Retinal pigment epithelial cell (primary cell): ENCODE data around the gene HSPA4.
A peak's percentile ranks its signal among the peaks of the same experiment; 100 is the strongest.
"Not testable (repeated sequence)": the region's sequence is repeated elsewhere in the genome, so short reads cannot be mapped to it uniquely, and the experiment has no call there.

Experiments used
- DNase-seq: peaks from one replicate; pipeline ENCODE4 v3.0.0-alpha.2; 2010; ENCODE audit warnings: low read depth
- H3K4me3 ChIP-seq: 2 replicates; pipeline ENCODE4 v1.5.1; 2011; ENCODE audit warnings: mild to moderate bottlenecking, low read length, control low read depth, moderate library complexity
- TF ChIP-seq, protein P1 (sequence below): conservative IDR thresholded peaks from 2 replicates; pipeline ENCODE4 v1.5.1; 2011; ENCODE audit warnings: low read depth, low read length, control low read depth, inconsistent platforms

HSPA4 gene

DNA sequence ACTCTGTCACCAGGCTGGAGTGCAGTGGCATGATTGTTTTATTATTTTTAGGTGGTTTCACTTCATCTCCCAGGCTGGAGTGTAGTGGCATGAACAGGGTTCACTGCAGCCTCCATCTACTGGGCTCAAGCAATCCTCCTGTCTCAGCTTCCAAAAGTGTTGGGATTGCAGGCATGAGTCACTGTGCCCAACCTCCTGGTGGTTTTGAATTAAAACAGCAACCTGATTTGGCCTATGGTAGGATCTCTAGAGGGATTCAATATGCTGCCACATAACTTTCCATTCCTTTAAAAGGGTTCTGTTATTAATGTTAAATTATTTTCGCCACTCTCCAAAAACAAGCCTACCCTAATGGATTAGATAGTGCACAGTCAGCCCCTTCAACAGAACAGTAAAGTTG lies 9.9 kb upstream of the HSPA4 start:
- no peak overlapping the region for H3K4me3 ChIP-seq
- no peak for DNase-seq
- TF ChIP-seq, protein P1, sequence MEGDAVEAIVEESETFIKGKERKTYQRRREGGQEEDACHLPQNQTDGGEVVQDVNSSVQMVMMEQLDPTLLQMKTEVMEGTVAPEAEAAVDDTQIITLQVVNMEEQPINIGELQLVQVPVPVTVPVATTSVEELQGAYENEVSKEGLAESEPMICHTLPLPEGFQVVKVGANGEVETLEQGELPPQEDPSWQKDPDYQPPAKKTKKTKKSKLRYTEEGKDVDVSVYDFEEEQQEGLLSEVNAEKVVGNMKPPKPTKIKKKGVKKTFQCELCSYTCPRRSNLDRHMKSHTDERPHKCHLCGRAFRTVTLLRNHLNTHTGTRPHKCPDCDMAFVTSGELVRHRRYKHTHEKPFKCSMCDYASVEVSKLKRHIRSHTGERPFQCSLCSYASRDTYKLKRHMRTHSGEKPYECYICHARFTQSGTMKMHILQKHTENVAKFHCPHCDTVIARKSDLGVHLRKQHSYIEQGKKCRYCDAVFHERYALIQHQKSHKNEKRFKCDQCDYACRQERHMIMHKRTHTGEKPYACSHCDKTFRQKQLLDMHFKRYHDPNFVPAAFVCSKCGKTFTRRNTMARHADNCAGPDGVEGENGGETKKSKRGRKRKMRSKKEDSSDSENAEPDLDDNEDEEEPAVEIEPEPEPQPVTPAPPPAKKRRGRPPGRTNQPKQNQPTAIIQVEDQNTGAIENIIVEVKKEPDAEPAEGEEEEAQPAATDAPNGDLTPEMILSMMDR = no peak

DNA sequence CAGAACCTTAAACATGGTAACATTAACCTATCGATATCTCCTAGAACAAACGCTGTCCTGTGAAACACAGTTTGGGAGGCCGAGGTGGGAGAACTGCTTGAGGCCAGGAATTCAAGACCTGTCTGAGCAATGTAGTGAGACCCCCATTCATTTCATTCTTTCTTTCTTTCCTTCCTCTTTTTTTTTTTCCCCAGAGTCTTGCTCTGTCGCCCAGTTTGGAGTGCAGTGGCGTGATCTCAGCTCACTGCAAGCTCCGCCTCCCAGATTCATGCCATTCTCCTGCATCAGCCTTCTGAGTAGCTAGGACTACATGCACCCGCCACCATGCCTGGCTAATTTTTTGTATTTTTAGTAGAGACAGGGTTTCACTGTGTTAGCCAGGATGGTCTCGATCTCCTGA lies 5.3 kb upstream of the HSPA4 start:
- not testable (repeated sequence) for DNase-seq, H3K4me3 ChIP-seq

DNA sequence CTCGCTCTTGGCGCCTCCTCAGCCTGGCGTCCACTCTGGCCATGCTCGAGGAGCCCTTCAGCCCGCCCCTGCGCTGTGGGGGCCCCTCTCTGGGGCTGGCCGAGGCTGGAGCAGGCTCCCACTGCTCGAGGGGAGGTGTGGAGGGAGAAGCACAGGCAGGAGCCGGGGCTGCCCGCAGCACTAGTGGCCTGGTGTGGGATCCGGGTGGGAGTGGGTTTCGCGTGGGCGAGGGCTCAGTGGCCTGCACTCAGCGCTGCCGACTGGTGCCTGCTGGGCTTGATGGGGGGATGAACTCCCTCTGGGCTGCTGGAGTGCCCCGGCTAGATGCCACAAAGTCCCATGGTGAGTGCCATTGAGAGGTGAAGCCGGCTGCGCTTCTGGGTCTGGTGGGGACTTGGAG lies 4.4 kb upstream of the HSPA4 start:
- DNase-seq = no peak
- TF ChIP-seq, protein P1 = no peak
- H3K4me3 ChIP-seq = no peak overlapping the region

DNA sequence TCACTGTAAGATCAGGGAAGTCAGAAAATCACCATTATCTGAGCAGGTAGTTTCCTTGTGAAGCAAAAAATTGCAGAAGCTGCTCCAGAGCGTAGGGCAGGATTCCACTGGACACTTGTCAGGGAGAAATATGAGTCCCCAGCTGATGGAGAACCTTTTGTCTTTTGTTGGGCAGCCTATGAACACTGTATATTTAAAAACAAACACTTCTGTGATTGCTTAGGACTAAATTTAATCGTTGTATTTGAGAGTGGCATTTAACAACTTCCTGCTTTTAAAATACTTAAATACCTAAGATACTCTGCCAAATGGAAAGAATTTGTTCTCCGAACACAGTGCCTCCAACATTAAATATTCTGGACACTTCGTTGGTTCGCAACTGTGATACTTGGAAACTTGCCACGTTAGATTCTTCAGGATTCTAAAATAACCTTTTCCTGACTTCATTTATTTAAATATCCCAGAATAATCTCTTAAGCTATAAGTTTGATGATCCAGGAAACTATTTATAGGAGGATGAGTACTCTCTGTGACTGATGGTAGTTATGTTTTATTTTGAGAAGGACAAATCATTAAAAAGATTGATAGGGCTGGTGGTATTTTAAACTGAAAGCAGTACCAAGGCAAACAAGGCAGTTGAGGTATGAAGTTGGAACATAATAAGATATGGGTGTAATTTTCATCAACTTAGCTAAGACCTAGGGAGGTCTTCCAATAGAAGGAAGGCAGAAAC lies 2.7 kb upstream of the HSPA4 start:
- peak overlapping the region; percentile 5 for H3K4me3 ChIP-seq
- TF ChIP-seq, protein P1 = no peak
- no peak for DNase-seq

DNA sequence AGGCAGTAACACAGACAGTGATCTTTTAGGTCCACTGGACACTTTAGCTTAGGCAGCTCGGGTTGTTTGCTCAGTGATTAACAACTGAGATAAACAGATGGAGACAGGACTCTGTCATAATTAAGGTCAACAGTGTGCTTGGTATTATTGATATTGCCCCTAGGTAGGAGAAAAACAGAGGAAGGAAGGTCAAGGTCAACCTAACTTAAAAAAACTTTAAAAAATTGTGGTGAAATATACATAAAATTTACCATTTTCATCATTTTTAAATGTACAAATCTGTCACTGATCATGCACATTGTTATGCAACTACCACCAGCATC lies 2.1 kb upstream of the HSPA4 start:
- no peak for DNase-seq
- TF ChIP-seq, protein P1 = no peak
- H3K4me3 ChIP-seq = no peak overlapping the region

DNA sequence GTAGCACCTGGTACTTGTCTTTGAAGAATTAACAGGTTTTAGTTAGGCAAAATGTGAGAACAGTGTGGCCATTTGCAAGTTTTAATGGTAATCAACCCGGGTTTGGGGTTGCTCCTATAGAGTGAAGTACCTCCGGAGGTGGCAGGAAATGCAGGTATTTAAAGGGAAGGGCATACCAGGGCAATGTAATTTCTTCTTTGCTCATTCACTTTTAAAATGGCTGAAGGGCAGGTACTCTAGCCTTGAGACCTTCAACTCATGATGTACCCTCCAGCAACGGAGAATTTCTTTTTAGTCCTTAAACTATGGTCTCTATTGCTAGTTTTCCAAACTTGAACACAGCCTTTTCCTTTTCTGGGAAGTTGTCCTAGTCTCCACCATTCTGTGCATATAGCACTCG lies 1.3 kb upstream of the HSPA4 start:
- no peak for DNase-seq

DNA sequence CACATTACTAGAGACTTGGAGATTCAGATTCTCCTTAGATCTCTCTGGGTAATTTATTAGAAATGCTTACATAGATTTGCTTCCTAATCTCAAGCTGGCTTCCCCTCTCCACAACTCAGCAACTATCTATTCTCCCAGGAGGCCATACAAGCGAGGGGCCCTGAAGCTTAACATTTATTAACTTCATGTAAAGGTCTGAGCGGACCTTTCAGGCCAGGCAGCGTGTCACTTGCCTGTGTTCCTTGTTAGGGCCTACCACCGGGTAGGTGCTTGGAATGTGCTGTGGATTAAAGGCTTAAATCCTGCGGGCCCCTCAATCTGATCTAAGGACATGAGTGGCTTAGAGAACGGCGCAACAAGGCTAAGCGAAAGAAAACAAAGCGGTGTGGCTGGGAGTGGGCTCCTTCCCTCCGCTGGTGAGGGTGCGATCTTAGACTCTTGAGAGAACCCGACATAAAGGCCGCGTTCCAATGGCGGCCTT lies 712 bp upstream of the HSPA4 start:
- peak; percentile 81 for DNase-seq
- TF ChIP-seq, protein P1 = no peak

More for the DNA sequence above, 1.3 kb upstream of the HSPA4 start:
- H3K4me3 ChIP-seq = peak overlapping the region; percentile 97
- TF ChIP-seq, protein P1 = no peak

More for the DNA sequence above, 712 bp upstream of the HSPA4 start:
- H3K4me3 ChIP-seq = peak overlapping the region; percentile 97
